Measurements from ENCODE around the gene ANP32A.

- TF ChIP-seq CTCF (IDR thresholded peaks at IDR 0.05) (no peak), POLR2A (IDR thresholded peaks at IDR 0.05) (no peak)
These were observed 65.0 kb downstream of the ANP32A start for GRCh38 chr15:68755731-68756130.
